ENCODE data around the gene NKD2.
"Not testable (repeated sequence)": the region's sequence is repeated elsewhere in the genome, so short reads cannot be mapped to it uniquely, and the experiment has no call there.

NKD2 gene

GRCh38 chr5:1075931-1076330 lies 67.3 kb downstream of the NKD2 start:
- DNase-seq, result no peak

- no peak for DNase-seq
These were observed 67.8 kb downstream of the NKD2 start for GRCh38 chr5:1076406-1076805.

GRCh38 chr5:1077026-1077425 lies 68.4 kb downstream of the NKD2 start:
- DNase-seq, result no peak

GRCh38 chr5:1077491-1078020 lies 69.0 kb downstream of the NKD2 start:
- DNase-seq, result no peak

GRCh38 chr5:1078206-1078605 lies 69.6 kb downstream of the NKD2 start:
- no peak for DNase-seq

- no peak for DNase-seq
These were observed 70.2 kb downstream of the NKD2 start for GRCh38 chr5:1078851-1079250.

- no peak for DNase-seq
These were observed 70.9 kb downstream of the NKD2 start for GRCh38 chr5:1079486-1079885.

GRCh38 chr5:1079961-1080360 lies 71.4 kb downstream of the NKD2 start:
- DNase-seq, result no peak

- DNase-seq, result no peak
These were observed 71.8 kb downstream of the NKD2 start for GRCh38 chr5:1080432-1080831.

- DNase-seq, result no peak
These were observed 72.9 kb downstream of the NKD2 start for GRCh38 chr5:1081519-1081918.

- not testable (repeated sequence) for DNase-seq
These were observed 74.4 kb downstream of the NKD2 start for GRCh38 chr5:1083026-1083425.

GRCh38 chr5:1083823-1084605 lies 75.4 kb downstream of the NKD2 start:
- no peak for DNase-seq

GRCh38 chr5:1085391-1085790 lies 76.8 kb downstream of the NKD2 start:
- DNase-seq, result no peak

- no peak for DNase-seq
These were observed 77.5 kb downstream of the NKD2 start for GRCh38 chr5:1086137-1086536.

GRCh38 chr5:1086871-1087270 lies 78.3 kb downstream of the NKD2 start:
- DNase-seq, result no peak

- DNase-seq, result no peak
These were observed 78.8 kb downstream of the NKD2 start for GRCh38 chr5:1087428-1087827.

- no peak for DNase-seq
These were observed 79.4 kb downstream of the NKD2 start for GRCh38 chr5:1088031-1088430.
